Sigmoid colon (tissue), 7 donors: ENCODE results near the gene CD52. TPM values are rescaled to one million over a fixed set of nuclear protein-coding genes. Genes with fewer than 3 reads are reported as not detected.

Experiments
- DNase-seq: peaks from one replicate; pipeline ENCODE4 v3.0.0-alpha.2; 2019
- H3K27ac ChIP-seq, 4 donors: fragments of 200-600 bp; sonication (generic); one replicate each; pipeline ENCODE4 v1.5.1; 2016 to 2019; ENCODE audit warnings: mild to moderate bottlenecking in 1 of 4
- H3K27me3 ChIP-seq, 3 donors: fragments of 200-600 bp; sonication (generic); one replicate each; pipeline ENCODE4 v1.5.1; 2019; ENCODE audit warnings: mild to moderate bottlenecking in 1 of 3
- H3K36me3 ChIP-seq, 4 donors: fragments of 200-600 bp; sonication (generic); one replicate each; pipeline ENCODE4 v1.5.1; 2016 to 2019
- H3K4me1 ChIP-seq, 4 donors: fragments of 200-600 bp; sonication (generic); one replicate each; pipeline ENCODE4 v1.5.1; 2017 to 2019
- H3K4me3 ChIP-seq, 4 donors: fragments of 200-600 bp; sonication (generic); one replicate each; pipeline ENCODE4 v1.5.1; 2017 to 2019; ENCODE audit warnings: mild to moderate bottlenecking in 2 of 4, moderate library complexity in 1 of 4
- H3K9me3 ChIP-seq, 4 donors: fragments of 200-600 bp in 3 of 4; sonication (generic) in 3 of 4; one replicate each; pipeline versions ENCODE4 v1.5.1 to v1.6.1; 2013 to 2019
- CTCF ChIP-seq, 4 experiments: fragments of 450-650 bp in 3 of 4; fragments of 200-600 bp in 1 of 4; IDR thresholded peaks; one replicate each; pipeline ENCODE4 v1.5.1; 2016 to 2019; ENCODE audit warnings: antibody characterized with exemption in 4 of 4, mild to moderate bottlenecking in 3 of 4, moderate library complexity in 2 of 4
- EP300 ChIP-seq, 4 donors: sonication (generic); formaldehyde crosslinking; IDR thresholded peaks; one replicate each; pipeline ENCODE4 v1.6.1; 2017; ENCODE audit warnings: antibody characterized with exemption in 4 of 4
- POLR2A ChIP-seq, 2 donors: fragments of 450-650 bp; IDR thresholded peaks; one replicate each; pipeline ENCODE4 v1.6.1; 2016; ENCODE audit warnings: antibody characterized with exemption in 2 of 2, mild to moderate bottlenecking in 2 of 2, moderate library complexity in 2 of 2
- POLR2AphosphoS5 ChIP-seq, 4 donors: sonication (generic); formaldehyde crosslinking; IDR thresholded peaks; one replicate each; pipeline ENCODE4 v1.6.1; 2017; ENCODE audit warnings: antibody characterized with exemption in 4 of 4
- WGBS, 2 donors: extraction: QIAGEN DNeasy Blood & Tissue Kit; methylation state at CpG; one replicate each; pipeline ENCODE4 v1.1.7; 2013; 5-methylcytosine and 5-hydroxymethylcytosine counted together
- intact Hi-C: fragments of 100-400 bp; cut with DNase I; formaldehyde crosslinking; loops from one replicate; pipeline ENCODE4 v1.15.1; 2023
- polyA plus RNA-seq, 3 donors: library from polyadenylated mRNA; stranded (reverse); fragments of 200-250 nt; gene quantifications; one replicate each; pipeline ENCODE4 v1.2.3, GENCODE V29; 2013
- total RNA-seq, 4 donors: library from RNA; depleted of rRNA; stranded (reverse); fragments of >200 nt; gene quantifications; one replicate each; pipeline ENCODE4 v1.1.0, GENCODE V29; 2016
- donor health status: healthy with polysubstance abuse.
- donor health status: Bipolar disorder and iron deficiency.
- donor health status: healthy.

Gene CD52
- total and polyA plus RNA-seq, 7 donors = 1.6 to 556 (median 19.8) TPM; not detected in 2

DNA sequence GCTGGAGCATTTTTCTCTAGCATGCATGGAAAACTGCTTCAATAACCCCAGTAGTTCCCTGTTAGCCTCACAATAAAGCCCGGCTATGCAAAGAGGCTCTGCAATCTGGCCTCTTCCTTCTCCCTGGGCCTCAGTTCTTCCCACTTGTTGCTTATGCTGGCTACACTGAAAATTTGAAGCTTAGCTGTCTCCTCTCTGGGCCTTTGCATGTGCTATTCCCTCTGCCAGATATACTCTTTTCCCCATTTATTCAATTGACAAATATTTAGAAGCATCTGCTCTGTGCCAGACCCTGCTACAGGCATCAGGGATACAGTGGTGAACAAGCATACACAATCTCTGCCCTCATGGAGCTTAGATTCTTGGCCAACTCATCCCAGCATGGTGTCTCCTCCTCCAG lies 20.9 kb downstream of the CD52 start:
- intact Hi-C loops = no loop called here
- peaks cover 29 to 34% (median 30%) of the 10 kb centered on the region in 3 donors for H3K27me3 ChIP-seq
- H3K4me3 ChIP-seq = no peak overlapping the region
- peaks cover 0 to 17% (median 15%) of the 10 kb centered on the region in 4 donors for H3K4me1 ChIP-seq
- H3K36me3 ChIP-seq = no peaks in the 10 kb centered on the region
- 78 to 87% methylated on average over 1 of the region's 1 CpG for WGBS, 2 donors
- TF ChIP-seq CTCF (IDR thresholded peaks at IDR 0.05) (no peak), POLR2AphosphoS5 (IDR thresholded peaks at IDR 0.05) (no peak), EP300 (IDR thresholded peaks at IDR 0.05) (no peak), POLR2A (IDR thresholded peaks at IDR 0.05) (no peak)
- H3K27ac ChIP-seq = no peak overlapping the region
- no peak for DNase-seq
- H3K9me3 ChIP-seq = no peaks in the 10 kb centered on the region

DNA sequence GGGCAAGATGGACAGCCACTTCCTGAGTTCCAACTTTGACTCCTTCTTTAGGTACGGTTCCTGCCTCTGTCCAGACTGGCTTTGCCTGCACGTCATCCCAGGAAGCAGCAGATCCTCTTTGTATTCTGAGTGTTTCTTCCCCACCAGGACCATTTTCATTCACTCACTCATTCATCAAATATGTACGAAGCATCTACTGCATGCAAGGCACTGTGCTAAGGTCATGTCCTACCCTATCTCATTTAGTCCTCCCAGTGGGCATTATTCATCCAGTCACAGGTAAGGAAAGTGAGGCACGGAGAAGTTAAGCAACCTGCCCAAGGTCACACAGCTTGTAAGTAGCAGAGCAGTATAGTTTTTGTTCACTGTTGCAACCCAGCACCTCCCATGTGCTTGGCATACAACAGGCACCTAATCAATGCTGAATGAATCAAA lies 22.3 kb downstream of the CD52 start:
- no peak overlapping the region for H3K27ac ChIP-seq
- no peak for DNase-seq
- H3K27me3 ChIP-seq = peaks cover 16 to 20% (median 18%) of the 10 kb centered on the region in 3 donors

DNA sequence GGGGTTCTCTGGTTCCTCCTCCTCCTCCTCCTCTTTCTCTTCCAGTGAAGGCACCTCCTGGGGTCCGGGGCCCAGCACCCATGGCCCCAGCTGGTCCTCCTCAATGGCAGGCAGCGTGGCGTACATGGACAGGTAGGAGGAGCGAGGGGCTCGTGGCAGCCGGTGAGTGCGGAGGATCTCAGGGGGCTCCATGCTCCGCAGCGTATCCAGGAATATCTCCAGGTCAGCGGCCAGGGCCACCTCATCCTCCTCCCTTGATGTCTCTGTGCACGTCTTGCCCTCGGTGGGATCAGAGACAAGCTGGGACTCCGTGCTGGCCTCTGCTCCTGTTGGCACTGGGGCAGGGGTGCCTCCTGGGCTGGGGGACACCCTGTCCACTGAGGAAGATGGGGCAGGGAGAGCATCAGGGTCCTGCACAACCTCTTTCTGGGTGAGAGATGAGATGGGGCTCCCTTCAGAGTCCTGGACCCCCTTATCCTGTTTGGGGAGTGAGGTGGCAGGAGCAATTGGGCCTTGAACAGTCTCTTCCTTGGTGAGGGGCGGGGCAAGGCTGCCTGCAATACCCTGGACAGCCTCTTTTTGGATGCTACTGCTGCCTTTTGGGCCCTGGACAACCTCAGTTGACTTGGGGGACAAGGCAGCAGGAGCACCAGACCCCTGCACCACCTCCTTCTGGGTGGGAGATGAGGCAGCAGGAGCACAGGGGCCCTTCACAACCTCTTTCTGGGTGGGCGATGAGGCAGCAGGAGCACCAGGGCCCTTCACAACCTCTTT lies 26.6 kb downstream of the CD52 start:
- TF ChIP-seq POLR2A (IDR thresholded peaks at IDR 0.05) (no peak), CTCF (IDR thresholded peaks at IDR 0.05) (no peak), POLR2AphosphoS5 (IDR thresholded peaks at IDR 0.05) (no peak), EP300 (IDR thresholded peaks at IDR 0.05) (no peak)
- no peak overlapping the region for H3K27ac ChIP-seq
- H3K4me3 ChIP-seq = no peak overlapping the region
- no peaks in the 10 kb centered on the region for H3K27me3 ChIP-seq
- peak; percentile 52 for DNase-seq
- no peaks in the 10 kb centered on the region for H3K36me3 ChIP-seq
- 90 to 92% methylated on average over 15 of the region's 15 CpGs for WGBS, 2 donors
- H3K9me3 ChIP-seq = no peaks in the 10 kb centered on the region
- H3K4me1 ChIP-seq = no peaks in the 10 kb centered on the region
- intact Hi-C loops = no loop called here

More for the DNA sequence above, 22.3 kb downstream of the CD52 start:
- Histone ChIP-seq H3K4me3 (no peak overlapping the region), H3K9me3 (no peaks in the 10 kb centered on the region), H3K4me1 (peaks cover 0 to 17% (median 15%) of the 10 kb centered on the region in 4 donors), H3K36me3 (no peaks in the 10 kb centered on the region)
- TF ChIP-seq CTCF (IDR thresholded peaks at IDR 0.05) (no peak), POLR2A (IDR thresholded peaks at IDR 0.05) (no peak), EP300 (IDR thresholded peaks at IDR 0.05) (no peak), POLR2AphosphoS5 (IDR thresholded peaks at IDR 0.05) (no peak)
- intact Hi-C loops = no loop called here
- 81% methylated on average over 4 of the region's 4 CpGs for WGBS, 2 donors

GRCh38 chr1:26345718-26346117 lies 28.0 kb downstream of the CD52 start:
- Histone ChIP-seq H3K36me3 (no peaks in the 10 kb centered on the region), H3K27ac (no peak overlapping the region), H3K27me3 (no peaks in the 10 kb centered on the region), H3K4me3 (no peak overlapping the region), H3K4me1 (no peaks in the 10 kb centered on the region), H3K9me3 (no peaks in the 10 kb centered on the region)
- no peak for DNase-seq
- TF ChIP-seq POLR2AphosphoS5 (IDR thresholded peaks at IDR 0.05) = no peak
- TF ChIP-seq CTCF (IDR thresholded peaks at IDR 0.05) = no peak
- no peak for TF ChIP-seq EP300 (IDR thresholded peaks at IDR 0.05)
- TF ChIP-seq POLR2A (IDR thresholded peaks at IDR 0.05) = no peak
- 87 to 88% methylated on average over 15 of the region's 15 CpGs for WGBS, 2 donors
- intact Hi-C loops = no loop called here
